Measurements from ENCODE around the gene CNOT10.
"Not testable (repeated sequence)": the region's sequence is repeated elsewhere in the genome, so short reads cannot be mapped to it uniquely, and the experiment has no call there.

The CNOT10 gene

GRCh38 chr3:32684800-32685542, at the start of gene CNOT10:
Gene CNOT10 (plus strand): TSS chr3:32685188. CDS start chr3:32685461, 273 bp downstream.
- peak; percentile 89 for DNase-seq

DNA sequence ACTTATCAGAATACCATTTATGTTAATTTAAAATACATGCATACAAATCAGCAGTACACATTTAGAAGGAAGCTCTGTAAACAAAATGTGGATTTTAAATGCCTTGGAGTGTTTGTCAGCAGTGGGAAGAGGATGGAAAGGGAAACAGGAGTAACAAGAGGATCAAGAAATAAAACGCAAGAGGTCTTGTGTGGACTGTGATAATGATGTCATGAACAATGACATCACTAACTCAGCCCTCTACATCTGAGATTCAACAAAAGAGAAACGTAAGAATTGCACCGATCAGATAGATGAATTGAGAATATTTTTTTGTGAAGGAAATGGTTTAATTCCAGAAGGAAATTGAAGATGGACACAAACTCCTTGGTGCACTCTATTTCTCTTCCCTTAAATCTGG, 44.0 kb upstream of the CNOT10 start:
- no peak for DNase-seq

GRCh38 chr3:32641356-32641755, 43.6 kb upstream of the CNOT10 start:
- no peak for DNase-seq

DNA sequence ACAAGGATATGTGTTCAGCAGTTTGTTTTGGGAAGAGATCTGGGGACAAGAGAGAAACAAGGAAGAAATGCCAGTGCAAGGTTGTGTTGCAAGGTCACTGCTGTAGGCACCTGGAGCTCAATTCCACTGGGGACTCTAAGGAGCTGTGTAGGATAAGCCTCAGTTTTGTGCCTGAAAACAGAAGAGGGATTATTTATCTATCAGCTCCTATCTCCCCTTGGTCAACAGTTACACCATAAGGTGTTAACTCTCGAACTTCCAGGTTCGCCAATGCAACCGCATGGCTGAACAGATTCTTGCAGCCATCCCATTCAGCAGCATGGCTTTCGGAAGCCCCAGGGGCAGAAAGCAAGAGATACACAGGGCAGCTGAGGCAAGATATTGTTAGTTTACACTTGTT, 41.6 kb upstream of the CNOT10 start:
- peak; percentile 1 for DNase-seq

GRCh38 chr3:32643816-32644215, 41.2 kb upstream of the CNOT10 start:
- DNase-seq = no peak

DNA sequence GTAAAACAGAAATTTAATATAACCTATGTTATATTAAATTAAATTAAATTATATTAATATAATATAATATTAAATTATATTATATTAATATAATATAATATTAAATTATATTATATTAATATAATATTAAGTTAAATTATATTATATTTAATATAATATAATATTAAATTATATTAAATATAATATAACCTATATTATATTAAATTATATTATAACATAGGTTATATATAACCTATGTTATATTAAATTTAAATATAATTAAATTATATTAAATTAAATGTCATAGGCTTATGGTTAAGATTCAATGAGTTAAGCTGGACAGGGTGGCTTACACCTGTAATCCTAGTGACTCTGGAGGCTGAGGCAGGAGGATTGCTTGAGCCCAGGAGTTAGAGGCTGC, 40.6 kb upstream of the CNOT10 start:
- no peak for DNase-seq

GRCh38 chr3:32646761-32647160, 38.2 kb upstream of the CNOT10 start:
- no peak for DNase-seq

GRCh38 chr3:32652337-32653100, 32.5 kb upstream of the CNOT10 start:
- not testable (repeated sequence) for DNase-seq

GRCh38 chr3:32655167-32655566, 29.8 kb upstream of the CNOT10 start:
- DNase-seq = no peak

GRCh38 chr3:32660634-32661033, 24.4 kb upstream of the CNOT10 start:
- no peak for DNase-seq

GRCh38 chr3:32662647-32663046, 22.3 kb upstream of the CNOT10 start:
- DNase-seq = no peak

DNA sequence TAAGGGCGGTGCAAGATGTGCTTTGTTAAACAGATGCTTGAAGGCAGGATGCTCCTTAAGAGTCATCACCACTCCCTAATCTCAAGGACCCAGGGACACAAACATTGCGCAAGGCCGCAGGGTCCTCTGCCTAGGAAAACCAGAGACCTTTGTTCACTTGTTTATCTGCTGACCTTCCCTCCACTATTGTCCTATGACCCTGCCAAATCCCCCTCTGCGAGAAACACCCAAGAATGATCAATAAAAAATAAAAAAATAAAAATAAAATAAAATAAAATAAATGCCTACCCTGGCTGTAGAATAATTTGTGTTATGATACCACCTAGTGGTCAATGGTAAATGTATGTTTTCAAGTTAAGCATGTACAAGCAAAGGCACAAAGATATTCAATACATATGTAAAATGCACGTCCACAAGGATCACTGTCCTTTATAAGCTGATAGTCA, 20.3 kb upstream of the CNOT10 start:
- DNase-seq = peak; percentile 26

- DNase-seq = no peak
Observed at GRCh38 chr3:32667072-32667582, 17.9 kb upstream of the CNOT10 start.

DNA sequence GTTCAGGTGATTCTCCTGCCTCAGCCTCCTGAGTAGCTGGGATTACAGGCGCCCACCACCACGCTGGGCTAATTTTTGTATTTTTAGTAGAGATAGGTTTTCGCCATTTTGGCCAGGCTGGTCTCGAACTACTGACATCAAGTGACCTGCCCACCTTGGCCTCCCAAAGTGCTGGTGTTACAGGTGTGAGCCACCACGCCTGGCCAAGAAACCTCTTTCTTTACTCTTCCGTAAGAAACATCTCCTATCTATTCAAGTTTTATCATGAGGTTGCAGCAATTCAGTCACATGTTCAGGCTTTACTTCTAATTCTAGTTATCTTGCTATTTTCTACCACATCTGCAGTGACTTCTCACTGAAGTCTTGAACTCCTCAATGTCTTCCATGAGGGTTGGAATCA, 15.8 kb upstream of the CNOT10 start:
- not testable (repeated sequence) for DNase-seq

DNA sequence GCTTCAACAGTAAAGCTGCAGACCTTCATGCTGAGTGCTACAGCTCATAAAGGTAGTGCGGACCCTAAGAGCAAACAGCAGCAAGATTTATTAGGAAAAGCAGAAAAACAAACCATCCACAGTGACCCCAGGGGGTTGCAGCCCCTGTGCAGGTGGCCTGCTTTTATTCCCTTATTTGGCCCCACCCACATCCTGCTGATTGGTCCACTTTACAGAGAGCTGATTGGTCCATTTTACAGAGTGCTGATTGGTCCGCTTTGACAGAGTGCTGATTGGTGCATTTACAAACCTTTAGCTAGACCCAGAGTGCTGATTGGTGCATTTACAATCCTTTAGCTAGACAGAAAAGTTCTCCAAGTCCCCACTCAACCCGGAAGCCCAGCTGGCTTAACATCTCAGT, 11.3 kb upstream of the CNOT10 start:
- DNase-seq = not testable (repeated sequence)

DNA sequence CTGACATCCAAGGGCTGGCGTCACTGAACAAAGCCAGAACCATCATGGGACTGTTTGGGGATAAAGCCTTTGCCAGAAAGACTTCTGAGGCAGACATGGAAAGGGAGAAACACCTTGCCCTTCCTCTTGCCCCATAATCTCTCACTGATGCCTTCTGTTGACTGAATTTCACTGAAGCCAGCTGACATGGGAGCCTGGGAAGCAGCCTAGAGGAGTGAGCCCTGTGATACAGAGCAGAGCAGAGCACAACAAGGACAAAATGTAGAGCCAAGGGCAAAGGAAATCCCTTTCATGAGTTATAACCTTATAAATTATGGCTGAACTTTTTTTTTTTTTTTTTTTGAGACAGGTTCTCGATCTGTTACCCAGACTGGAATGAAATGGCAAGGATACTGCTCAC, 9.8 kb upstream of the CNOT10 start:
- no peak for DNase-seq

DNA sequence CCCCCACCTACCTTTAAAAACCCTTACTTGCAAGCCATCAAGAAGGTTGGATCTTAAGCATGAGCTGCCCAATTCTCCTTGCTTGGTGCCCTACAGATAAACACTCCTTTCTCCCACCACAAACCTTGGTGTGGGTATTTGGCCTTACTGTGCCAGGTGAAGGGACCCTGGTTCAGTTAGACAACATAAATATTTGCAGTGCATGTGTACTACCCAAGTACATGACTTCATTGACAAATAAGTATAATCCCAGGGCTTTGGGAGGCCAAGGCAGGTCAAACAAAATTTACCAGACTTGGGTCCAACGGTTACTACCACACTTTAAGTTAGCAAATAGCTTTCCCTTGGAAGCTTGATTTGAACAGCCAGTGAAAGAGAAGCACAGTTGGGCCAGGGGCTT, 9.3 kb upstream of the CNOT10 start:
- DNase-seq = no peak

GRCh38 chr3:32681811-32682210, 3.2 kb upstream of the CNOT10 start:
- DNase-seq = no peak

DNA sequence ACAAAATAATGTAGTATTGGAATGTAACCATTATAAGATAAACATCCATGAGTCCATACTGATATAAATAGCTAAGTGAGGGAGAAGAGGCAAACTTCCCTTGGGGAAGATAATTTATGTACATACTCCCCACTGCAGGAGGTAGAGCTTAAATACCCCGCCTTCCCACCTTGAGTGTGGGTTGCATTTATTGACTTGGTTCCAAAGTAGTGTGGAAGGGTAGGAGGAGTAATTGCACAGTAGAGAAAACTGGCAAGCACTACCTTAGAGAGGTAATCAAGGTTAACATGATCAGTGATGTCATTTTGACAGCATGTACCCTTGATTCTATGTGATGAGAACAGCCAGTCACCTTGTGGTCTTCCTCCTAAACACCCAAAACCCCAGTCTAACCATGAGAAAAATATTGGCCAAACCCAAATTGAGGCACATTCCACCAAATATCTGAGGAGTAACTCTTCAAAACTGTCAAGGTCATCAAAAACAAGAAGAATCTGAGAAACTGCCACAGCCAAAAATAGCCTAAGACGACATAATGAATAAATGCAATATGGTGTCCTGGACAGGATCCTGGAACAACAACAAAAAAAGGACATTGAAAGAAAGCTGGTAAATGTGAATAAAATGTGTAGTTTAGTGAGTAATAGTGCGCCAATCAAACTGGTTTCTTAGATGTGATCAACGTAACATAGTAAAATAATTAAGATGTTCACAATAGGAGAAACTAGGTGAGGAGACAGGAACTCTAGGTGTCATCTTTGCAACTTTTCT, 774 bp upstream of the CNOT10 start:
- no peak for DNase-seq

GRCh38 chr3:32685543-32686185, 676 bp downstream of the CNOT10 start:
- DNase-seq = no peak

- no peak for DNase-seq
Observed at GRCh38 chr3:32686713-32687112, 1.7 kb downstream of the CNOT10 start.

- DNase-seq = no peak
Observed at GRCh38 chr3:32691847-32692246, 6.9 kb downstream of the CNOT10 start.

DNA sequence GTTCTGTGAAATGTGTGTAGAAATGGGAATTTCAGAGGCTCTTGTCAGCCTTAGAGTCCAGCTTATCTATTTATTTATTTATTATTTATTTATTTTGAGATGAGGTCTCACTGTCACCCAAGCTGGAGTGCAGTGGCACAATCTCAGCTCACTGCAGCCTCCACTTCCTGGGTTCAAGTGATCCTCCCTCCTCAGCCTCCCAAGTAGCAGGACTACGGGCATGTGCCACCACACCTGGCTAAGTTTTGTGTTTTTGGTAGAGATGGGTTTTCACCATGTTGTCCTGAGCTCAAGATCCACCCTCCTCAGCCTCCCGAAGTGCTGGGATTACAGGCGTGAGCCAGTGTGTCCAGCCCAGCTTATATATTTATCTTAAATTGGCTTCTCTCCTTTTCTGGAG, 11.5 kb downstream of the CNOT10 start:
- DNase-seq = no peak

Data from NCI-H2171 treated with DMSO at 0.1 percent for 48 hours (cell line).